Measurements from ENCODE around the gene IQGAP3.

Gene IQGAP3

DNA sequence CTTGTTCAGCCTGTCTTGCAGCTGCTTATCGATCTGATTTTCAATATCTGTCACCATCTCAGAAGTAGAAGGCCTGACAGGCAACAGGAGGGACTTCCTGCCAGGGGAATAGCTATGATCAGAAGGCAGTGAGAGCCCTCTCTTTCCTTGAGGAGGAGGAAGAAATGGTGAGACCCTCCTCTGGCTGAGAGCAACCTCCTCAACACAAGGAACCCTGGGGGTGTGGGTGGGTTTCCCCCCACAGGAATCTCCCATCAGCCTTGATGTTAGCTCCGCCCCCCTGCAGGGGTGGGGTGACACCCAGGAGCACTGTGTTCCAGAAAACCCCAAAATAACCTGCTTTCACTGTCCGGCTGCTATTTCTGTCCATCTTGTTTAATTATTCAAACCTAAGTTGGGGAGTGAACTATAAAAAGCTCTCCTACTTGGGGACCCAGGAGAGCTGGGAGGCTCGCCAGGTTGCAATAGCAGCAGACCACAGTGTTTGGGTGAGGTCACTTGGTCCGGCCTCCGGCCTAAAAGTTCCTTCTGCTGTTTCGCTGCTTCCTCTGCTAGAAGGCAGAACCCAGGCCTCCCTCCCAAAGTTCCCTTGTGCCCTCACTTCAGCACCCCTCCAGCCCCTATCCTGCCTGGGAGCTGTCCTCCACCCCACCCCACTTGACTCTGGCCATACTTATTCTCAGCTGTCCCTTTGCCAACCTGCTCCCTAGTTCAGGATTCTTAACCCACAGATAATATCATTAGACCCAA lies 64.0 kb downstream of the IQGAP3 start:
- no peak for DNase-seq

DNA sequence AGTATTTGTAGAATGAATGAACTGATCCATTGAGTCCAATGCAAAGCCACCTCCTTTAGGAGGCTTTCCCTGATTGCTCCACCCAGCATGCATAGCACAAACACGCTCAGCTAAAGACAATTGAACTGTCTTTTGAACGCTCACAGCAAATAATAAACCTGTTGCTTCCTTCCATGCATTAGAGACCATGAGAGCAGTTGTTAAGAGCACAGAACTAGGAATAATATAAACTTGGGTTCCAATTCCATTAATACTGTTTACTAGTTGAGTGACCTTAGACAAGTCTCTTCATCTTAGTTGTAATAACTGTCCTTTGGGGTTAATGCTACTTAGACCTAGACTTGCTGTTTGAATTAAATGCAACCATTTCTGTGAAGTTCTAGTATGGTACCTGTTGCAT lies 65.9 kb downstream of the IQGAP3 start:
- DNase-seq = no peak

DNA sequence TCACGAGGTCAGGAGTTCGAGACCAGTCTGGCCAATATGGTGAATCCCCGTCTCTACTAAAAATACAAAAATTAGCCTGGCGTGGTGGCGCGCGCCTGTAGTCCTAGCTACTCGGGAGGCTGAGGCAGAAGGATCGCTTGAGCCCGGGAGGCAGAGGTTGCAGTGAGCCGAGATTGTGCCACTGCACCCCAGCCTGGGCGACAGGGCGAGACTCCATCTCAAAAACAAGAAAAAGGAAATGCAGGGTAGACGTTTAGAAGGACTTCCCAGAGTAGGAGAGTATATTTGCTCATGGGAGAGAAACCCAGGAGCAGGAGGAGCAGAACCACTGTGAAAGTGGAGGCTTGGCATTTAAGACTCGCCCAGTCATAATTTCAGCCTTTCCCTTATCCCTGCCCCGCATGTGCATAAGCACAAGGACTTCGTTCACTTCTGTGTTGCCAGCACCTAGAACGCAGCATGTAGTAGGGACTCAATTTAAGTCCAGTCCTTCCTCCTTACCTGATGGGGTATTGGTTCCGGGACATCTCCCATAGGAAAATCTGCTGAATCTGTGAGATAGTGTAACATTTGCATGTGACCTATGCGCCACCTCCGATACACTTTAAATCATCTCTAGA lies 66.6 kb downstream of the IQGAP3 start:
- DNase-seq = no peak

DNA sequence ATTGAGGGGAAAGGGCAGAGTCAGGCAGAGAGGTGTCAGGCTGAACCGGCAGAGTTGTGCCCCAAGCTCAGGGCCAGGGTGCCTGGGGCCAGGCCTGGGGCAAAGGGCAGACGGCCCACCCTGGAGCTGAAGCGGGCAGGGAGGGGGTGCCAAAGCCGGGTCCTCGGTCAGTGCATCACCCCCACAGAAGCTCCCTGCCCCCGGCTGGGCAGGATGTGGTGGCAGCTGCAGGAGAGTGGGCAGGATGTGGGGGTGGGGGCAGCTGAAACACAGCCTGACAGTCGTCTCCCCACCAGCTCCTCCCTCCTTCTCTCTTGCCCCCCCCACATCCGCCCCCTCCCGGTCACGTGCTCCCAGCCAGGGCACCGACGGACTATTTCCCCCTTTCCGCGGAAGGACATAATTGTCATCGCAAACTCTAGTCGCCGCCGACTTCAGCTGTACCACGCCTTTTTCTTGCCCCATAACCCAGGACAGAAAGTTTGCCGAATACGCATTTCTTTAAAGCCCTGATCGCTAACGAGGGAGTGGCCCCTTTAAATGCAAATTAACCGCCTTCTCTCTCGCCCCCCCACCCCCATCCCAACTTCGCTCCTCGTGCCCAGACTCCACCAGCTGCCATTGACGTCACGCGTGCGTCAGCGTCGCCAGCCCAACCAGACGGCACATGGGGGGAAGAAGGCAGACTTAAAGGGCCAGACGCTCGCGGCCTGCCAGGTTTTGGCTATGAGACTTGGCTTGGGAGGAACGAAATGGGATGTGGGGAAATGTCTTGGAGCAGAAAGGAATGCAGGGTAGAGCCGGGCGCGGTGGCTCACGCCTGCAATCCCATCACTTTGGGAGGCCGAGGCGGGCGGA lies 67.3 kb downstream of the IQGAP3 start:
- DNase-seq = peak; percentile 95 to 96

DNA sequence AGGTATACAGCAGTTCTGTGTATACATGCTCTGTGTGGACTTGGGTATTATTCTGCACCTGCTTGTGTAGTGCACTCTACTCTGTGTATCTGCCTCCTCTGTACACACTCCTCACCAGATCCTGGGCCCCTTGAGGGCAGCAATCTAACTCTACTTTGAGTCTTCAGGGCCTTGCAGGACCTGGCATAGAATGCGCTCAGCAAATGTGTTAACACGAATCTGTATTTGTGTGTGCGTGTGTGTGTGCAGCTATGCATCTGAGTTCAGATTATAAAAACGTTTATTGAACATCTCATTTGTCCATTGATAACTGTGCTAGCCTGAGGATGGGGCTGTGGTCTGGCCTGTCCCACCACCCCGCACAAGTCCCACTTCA lies 67.9 kb downstream of the IQGAP3 start:
- no peak for DNase-seq

DNA sequence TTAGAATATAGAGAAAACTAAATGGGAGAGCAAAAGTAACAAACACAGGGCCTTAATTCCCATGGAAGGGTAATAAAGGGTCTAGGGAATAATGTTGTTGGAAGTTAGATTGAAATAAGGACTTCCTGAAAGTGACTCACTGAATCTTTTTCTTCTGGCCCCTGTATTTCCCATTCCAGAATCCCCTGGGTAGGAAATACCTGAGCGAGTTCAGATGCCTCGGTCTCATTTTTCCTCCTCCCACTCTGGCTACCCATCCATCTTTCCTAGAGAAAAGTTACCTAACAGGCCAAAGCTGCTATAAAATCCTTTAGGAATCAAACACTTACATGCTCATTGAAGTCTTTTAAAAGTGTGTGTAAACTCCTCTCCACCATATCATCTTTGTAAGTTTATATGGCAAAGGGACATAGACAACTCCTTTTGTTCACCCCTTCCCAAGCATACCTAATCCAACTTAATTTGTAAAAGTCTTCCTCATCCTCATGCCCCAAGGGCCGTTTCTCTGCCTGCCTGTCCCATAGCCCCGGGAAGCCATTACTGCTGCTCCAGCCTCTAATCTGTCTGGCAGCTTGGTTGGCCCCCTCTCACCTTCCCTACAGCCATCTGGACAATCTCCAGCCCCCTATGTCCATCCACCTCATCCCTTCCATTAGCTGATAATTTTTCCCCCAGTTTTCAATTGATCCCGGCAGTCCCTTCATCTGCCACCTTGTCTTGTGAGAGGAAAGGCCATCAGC lies 68.5 kb downstream of the IQGAP3 start:
- no peak for DNase-seq

DNA sequence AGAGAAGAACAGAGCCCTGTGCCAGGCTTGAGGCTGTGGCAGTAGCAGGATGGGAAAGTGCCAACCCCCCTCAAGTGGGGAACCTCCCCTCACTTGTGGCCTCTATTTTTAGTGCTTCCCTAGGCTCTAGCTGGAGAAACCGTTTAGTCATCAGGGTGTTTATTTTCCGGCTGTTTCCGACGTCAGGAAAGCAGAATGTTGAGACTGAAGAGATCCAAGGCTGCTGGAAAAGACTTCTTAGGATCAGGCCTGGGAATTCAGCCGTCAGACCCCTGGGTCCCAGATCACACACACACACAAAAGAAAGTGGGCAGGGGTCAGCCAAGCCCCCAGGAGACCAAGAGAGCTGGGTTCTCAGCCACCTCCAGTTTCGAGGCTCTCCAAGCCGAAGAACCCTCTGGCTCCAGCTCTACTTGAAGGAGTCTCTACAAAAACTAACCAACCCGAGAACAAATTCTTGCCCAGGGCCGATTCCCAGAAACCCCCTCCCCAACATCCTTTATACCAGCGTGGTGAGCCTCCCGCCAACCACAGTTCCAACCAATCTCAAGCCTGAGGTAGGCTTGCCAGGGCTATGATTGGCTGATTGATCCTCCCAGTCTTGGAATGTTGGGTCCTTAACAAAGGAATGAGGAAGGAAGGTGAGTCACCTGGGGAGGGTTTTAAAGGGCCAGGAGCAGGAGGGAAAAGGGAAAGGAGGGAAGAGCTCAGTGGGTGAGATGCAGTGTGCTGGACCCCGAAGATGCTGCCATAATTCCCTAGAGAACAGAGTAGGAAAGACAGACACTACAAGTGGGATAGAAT lies 69.3 kb downstream of the IQGAP3 start:
- peak; percentile 56 to 66 for DNase-seq

DNA sequence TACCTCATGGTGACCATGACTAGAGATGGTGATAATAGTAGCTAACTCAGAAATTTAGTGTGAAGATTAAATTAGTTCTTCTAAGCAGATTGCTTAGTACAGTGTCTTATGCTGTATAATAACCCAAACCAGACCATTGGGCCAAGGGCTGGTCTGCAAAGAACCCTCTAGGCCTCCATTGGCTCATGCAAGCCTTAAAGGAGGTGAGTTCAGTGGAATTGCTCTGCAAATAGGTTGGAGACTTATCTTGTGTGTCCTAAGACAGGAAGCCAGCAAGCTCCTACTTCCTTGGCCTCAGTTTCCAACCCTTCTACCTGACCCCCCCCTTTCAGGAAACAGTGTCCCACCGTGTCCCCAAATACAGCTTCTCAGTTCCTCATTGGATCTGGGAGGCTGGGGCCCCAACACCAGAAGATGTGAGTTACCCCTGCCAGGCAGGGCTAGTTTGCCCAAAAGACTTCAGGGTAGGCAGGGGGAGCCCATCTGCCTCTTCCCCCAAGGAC lies 69.9 kb downstream of the IQGAP3 start:
- DNase-seq = no peak

DNA sequence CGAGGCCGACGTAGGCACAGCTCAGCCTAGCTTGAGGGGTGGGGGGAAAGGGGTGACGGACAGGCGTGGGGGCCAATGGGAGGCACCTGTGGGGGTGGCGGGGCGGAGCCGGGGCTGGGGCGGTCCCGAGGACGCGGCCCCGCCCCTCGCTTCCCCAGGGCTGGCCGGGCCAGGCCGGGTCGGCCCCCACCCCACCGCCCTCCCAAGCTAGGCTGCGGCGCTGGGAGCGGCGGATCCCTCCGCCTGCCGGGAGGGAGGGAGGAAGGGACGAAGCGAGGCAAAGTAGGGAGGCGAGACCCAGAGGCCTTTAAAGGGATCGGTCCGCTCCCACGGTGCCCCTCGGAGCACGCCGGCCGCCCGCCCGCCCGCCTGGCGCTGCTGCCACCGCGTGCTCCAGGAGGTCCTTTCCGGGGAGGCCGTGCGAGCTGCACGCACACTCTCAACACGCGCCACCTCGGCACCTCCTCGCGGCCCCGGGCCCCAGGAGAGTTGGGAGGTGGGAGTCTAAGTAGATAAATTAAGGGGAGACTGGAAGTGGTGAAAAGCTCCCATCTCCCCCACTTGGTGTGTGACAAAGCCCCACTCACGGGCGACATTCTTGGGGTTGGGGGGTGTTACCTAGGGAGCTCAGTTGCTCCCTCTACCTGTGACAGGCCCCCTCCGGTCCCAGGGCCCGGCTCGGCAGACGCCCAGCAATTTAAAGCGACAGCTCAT lies 71.4 kb downstream of the IQGAP3 start:
- peak; percentile 95 for DNase-seq

DNA sequence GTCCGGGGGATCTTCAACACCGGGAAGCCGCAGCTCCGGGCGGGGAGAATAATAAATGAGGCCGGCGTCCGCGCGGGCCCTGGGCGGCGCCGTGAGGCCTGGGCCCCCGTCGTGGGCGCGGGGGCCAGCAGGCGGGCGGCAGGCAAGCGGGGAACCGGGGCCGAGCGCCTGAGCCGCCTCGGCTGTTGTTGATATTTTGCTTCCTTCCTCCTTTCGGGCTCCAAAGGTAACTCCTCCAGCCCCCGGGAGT lies 71.9 kb downstream of the IQGAP3 start, which contains the start of gene MEF2D:
Gene MEF2D, minus strand, starts transcription at position 233 of the 250 bp plus-strand sequence. CDS start 17,483 bp downstream, outside the sequence.
- no peak for DNase-seq

DNA sequence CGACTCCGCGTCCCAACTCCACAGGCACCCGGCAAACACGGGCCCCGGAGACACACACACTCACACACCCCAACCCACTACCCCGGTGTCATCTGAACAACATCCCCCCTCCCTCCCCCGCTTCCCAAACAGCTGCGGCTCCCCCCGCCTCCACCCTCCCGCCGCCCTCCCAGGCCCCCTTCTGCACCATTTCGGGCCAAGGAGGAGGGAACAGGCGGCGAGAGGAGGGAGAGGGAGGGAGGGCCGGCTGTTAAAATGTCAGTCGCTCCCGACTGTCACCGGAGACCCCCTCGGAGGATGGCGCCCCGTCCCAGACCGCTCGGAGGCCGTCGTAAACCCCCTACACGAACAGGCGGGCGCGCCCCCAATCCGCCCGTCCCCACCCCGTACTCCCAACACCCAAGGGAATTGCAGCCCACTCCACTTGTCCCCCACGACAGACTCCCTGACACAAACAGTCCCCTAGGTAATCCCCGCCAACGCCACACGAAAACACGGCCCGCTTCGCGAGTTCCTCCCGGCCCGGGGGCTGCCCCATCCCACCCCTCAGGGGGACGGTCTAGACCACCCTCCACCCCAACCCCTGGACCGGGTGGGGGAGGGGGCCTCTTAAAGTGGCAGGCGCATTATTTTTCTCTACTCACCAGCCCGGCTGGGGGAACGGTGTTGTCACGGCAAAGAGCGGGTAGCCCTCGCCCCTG lies 72.4 kb downstream of the IQGAP3 start:
- peak; percentile 57 to 61 for DNase-seq

DNA sequence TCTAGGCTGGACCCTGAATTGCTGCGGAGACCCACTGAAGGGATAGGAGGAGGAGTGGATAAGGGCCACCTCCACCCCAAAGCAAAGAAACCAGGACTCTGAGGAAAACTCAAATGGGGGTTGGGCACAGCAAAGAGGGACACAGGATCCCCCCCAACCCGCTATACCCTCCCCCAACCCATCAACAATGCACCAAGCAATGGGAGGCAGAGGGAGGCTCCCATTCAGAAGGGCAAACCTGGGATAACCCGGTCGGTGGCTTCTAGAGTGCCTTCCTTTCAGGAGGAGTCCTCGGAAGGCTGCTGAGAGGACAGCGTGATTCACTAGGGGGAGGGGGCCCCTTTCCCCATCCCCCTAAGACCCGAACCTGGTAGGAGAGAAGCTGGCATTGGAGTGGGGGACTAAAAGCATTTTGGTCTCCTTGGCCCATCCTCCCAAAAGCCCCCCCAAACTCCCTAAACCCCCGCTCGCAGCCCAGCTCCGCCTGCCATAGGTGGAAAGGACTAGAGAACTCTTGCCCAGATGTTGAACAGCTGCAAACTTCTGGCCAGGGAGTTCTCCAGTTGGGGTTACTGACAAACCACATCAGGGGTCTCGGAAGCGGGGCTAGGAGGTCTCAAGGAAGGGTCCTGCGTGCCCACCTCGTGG lies 73.0 kb downstream of the IQGAP3 start:
- no peak for DNase-seq

DNA sequence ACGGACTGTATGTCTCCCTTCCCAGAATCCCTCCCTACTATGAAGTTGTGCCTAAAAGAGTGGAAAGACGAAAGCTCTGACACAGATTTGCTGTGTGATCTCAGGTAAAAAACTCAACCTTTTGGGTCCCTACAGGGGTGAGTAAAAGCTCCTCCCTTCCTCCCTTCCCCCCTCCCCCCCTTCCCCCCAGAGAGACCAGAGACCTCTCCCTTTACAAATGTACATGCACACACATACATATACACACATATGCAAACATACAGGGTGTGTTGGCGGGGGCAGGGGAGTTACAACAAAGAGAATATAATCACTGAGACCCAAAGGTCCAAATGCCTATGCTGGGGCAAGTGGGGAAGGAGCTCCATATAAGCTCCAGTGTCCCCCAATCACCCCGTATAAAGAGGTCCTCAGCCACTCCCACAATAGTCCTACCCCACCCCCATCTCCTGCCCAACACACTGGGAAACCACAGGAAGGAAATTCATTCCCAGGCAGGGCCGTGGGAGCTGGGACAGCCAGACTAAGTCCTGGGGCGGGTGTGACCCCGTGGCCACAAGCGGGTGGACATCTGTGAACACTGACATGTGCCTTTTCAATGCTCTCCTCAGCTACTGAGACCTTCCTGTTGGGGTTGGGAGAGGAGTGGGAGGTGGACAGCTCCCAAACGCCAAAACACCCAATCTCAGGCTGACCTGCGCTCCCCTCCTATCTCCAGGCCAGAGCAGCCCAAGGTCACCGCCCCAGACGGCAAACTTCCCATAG lies 73.8 kb downstream of the IQGAP3 start:
- DNase-seq = no peak

DNA sequence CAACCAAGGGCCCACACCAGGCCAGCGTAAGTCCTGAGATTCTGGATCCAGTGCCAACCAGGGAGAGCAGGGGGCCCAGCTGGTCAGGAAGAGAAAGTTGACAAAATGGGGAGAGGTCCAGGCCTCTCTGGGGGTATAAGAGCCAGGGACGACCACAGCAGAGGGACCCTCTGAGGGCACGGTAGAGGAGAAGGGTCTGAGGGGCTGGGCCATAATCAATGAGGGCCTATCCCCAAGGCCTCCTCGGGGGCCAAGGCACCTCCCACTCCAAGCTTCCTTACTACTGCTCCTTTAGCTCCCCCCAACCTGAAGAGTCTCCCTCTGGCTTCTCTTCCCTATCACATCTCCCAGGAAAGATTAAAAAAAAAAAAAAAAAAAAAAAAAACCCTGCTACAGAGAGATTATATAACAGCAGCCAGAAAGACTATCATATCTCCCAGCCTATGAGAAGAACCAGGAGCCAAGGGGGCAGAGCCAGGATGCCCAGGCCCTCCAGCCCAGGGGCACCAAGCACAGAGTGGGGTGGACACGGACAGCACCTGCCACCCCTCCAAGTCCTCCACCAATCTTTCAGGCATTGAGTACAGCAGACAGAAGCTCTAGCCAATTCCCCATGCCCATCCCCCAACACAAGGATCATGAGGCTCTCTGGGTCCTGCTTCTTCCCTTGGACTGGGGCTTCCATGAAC lies 74.5 kb downstream of the IQGAP3 start:
- peak in 1 of 2 donors; percentile 30 for DNase-seq

DNA sequence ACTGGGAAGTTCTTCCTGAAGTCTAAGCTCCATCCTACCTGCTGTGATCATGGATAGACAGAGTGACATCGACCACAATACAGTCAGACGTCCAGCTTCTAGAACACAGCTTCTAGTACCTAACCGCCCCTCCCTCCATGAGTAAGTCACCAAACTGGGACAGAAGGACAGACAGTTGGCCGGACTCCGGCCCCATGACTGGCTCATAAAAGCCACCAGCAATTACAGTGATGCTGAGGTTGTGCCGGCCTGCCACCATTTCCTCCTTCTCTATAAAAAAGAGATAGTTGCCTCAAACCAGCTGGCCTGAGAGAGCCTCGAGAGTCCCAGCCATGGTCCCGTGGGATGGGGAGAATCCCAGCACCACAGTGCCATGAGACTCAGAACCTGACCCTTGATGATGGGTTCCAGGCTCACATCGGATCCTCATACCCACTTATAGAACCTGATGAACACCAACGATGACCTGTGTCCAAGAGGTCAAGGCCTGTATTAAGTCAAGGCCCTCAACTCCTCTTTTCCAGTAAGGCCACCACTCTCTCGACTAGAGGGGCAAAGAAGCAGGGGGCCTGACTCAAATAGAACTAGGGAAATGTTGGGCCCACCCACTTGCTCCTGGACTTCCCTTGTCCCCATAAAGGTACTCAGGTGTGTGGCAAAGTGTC lies 75.2 kb downstream of the IQGAP3 start:
- DNase-seq = no peak

DNA sequence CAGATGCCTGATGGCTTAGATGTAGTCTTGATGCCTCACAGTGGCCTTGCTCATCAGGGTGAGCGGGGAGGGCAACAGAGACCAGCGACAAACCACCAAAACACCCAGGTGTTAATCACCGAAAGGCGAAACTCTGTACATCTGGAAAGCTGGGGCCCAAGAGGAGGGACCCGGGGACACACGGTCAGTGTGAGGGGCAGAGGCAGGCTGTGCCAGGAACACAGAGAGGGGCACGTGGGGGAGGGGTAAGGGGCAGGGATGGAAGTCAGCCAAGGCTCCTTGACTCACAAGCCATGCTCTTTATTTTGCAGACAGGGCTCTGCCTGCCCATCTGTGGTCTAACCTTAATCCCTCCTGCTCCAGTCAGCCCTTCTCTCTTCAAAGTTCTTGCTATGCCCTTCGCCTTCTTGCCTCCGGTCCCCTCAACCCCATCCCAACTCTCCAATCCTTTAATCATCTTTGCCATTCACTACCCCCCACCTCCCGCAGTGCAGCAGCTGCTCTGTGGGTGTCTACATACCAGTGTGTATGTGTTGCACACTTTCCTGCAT lies 76.1 kb downstream of the IQGAP3 start:
- no peak for DNase-seq

DNA sequence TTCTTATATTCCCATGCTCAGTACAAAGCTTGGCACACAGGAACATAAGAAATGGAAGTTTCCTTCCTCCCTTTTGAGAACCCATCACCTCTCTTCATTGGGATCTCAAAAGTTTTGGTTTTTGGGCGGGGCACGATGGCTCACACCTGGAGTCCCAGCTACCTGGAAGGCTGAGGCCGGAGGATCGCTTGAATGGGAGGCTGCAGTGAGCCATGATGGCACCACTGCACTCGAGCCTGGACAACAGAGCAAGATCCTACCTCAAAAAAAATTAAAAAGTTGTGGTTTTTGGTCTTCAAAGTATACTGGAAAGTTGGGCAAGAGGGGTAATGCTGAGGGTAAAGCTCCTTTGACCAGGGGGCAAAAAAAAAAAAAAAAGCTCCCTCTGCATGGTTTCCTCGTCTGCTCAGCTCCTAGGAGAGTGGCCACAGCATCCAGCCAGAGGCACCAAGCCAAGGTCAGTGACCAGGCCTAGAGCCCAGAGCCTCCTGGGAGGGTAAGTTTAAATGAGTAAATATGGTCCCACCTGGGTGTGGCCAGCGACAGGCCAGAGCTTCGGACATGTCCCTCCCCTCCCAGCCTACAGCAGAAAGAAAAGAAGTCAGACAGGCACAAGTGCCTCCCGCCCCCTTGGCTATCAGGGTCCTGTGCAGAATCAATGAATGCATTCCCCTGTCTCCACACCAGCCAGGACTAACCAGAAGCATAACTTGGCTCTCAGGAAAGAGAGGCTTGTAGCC lies 76.8 kb downstream of the IQGAP3 start:
- DNase-seq = no peak
